Mesendoderm (in vitro differentiated cells): Measurements from ENCODE around the gene LIG1.
A peak's percentile ranks its signal among the peaks of the same experiment; 100 is the strongest.

Experiments used
- DNase-seq: peaks from one replicate; pipeline ENCODE4 v3.0.0; 2013
- H2AK5ac ChIP-seq: 2 replicates; pipeline ENCODE4 v1.6.1; 2013; ENCODE audit warnings: low read length, inconsistent platforms
- H2BK120ac ChIP-seq: 2 replicates; pipeline ENCODE4 v1.6.1; 2013; ENCODE audit warnings: low read depth, mild to moderate bottlenecking, low read length, moderate library complexity, mixed read lengths
- H2BK15ac ChIP-seq: replicated peaks from 2 replicates; pipeline ENCODE4 v1.6.1; 2013; ENCODE audit warnings: low read depth, mild to moderate bottlenecking, moderate library complexity
- H2BK5ac ChIP-seq: 2 replicates; pipeline ENCODE4 v1.6.1; 2013; ENCODE audit warnings: low read length, inconsistent platforms
- H3K18ac ChIP-seq: 2 replicates; pipeline ENCODE4 v1.6.1; 2013; ENCODE audit warnings: mild to moderate bottlenecking, low read length, mixed read lengths
- H3K23ac ChIP-seq: one replicate; pipeline ENCODE4 v1.6.1; 2013; ENCODE audit warnings: low read length
- H3K27ac ChIP-seq: 2 replicates; pipeline ENCODE4 v1.5.1; 2013; ENCODE audit warnings: low read depth, mild to moderate bottlenecking, inconsistent platforms, low read length, moderate library complexity
- H3K27me3 ChIP-seq: 2 replicates; pipeline ENCODE4 v1.6.1; 2013; ENCODE audit warnings: low read length, control low read depth, mild to moderate bottlenecking, inconsistent platforms; ENCODE audit not compliant: insufficient read depth, poor library complexity
- H3K36me3 ChIP-seq: 2 replicates; pipeline ENCODE4 v1.6.1; 2013; ENCODE audit warnings: low read length, inconsistent platforms; ENCODE audit not compliant: control insufficient read depth, insufficient read depth
- H3K4ac ChIP-seq: one replicate; pipeline ENCODE4 v1.6.1; 2013; ENCODE audit warnings: low read depth, mild to moderate bottlenecking, low read length, moderate library complexity
- H3K4me1 ChIP-seq: 2 replicates; pipeline ENCODE4 v1.6.1; 2013; ENCODE audit warnings: low read depth, low read length, inconsistent platforms; ENCODE audit not compliant: control insufficient read depth
- H3K4me2 ChIP-seq: 2 replicates; pipeline ENCODE4 v1.6.1; 2013; ENCODE audit warnings: low read length
- H3K4me3 ChIP-seq: 2 replicates; pipeline ENCODE4 v1.5.1; 2013; ENCODE audit warnings: mild to moderate bottlenecking, low read length
- H3K56ac ChIP-seq: one replicate; pipeline ENCODE4 v1.6.1; 2013; ENCODE audit warnings: low read length
- H3K79me1 ChIP-seq: 2 replicates; pipeline ENCODE4 v1.6.1; 2013; ENCODE audit warnings: low read length, inconsistent platforms
- H3K79me2 ChIP-seq: 2 replicates; pipeline ENCODE4 v1.6.1; 2013; ENCODE audit warnings: mild to moderate bottlenecking, low read length; ENCODE audit not compliant: control insufficient read depth, insufficient read depth
- H3K9ac ChIP-seq: 2 replicates; pipeline ENCODE4 v1.6.1; 2013; ENCODE audit warnings: low read length, inconsistent platforms
- H4K5ac ChIP-seq: one replicate; pipeline ENCODE4 v1.6.1; 2013; ENCODE audit warnings: low read length
- H4K8ac ChIP-seq: one replicate; pipeline ENCODE4 v1.6.1; 2013; ENCODE audit warnings: low read depth, mild to moderate bottlenecking, control low read depth, low read length, moderate library complexity
- WGBS: extraction: QIAGEN DNeasy Blood & Tissue Kit; methylation state at CpG from one replicate; pipeline ENCODE4 v1.1.7; 2013; ENCODE audit warnings: low lambda C conversion rate, missing lambda C conversion rate; ENCODE audit not compliant: insufficient coverage; ENCODE audit errors: extremely low coverage; 5-methylcytosine and 5-hydroxymethylcytosine counted together

Gene LIG1

DNA sequence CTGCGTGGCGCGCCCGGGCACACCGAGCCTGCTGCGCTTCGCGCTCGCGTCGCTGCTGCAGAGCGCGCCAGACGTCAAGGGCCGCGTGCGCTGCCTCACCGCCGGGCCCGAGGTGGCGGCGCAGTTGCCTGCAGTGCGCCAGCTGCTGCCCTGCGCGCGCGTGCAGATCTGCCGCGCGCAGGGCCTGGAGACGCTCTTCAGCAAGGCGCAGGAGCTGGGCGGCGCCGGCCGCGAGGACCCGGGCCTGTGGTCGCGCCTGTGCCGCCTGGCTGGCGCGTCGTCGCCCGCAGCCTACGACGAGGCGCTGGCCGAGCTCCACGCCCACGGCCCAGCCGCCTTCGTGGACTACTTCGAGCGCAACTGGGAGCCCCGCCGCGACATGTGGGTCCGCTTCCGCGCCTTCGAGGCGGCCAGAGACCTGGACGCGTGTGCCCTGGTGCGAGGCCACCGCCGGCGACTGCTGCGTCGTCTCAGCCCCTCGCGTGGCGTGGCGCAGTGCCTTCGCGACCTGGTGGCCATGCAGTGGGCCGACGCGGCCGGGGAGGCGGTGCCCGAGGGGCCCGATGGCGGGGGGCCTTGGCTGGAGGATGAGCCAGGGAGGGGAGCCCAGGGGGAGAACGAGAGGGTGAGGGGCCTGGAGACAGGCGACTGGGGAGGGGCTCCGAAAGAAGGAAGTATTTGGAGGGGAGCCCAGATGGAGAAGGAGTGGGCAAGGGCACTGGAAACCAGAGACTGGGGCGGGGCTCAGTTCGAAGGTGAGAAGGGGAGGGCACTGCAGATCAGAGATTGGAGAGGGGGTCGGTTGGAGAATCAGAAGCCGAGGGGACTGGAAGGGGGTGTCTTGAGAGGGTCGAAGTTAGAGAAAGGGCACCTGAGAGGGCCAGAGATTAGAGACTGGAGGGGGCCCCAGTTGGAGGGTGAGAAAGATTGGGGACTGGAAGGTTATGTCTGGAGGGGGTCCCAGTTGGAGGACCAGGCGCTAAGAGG lies 25.0 kb upstream of the LIG1 start:
- Histone ChIP-seq H3K4me2 (no peak overlapping the region), H4K8ac (no peak overlapping the region), H3K4ac (no peak overlapping the region), H2BK15ac (no peak overlapping the region), H3K23ac (no peak overlapping the region), H2BK5ac (no peak overlapping the region), H3K79me2 (no peaks in the 10 kb centered on the region), H3K4me1 (no peaks in the 10 kb centered on the region), H3K4me3 (no peak overlapping the region), H3K27me3 (no peaks in the 10 kb centered on the region), H3K9ac (no peak overlapping the region), H3K18ac (no peak overlapping the region), H3K36me3 (no peaks in the 10 kb centered on the region), H3K56ac (no peak overlapping the region), H4K5ac (no peak overlapping the region), H2AK5ac (no peak overlapping the region), H2BK120ac (no peak overlapping the region), H3K27ac (no peak overlapping the region), H3K79me1 (no peaks in the 10 kb centered on the region)
- no CpG with 5 or more reads among the region's 95 CpGs for WGBS
- DNase-seq: no peak

DNA sequence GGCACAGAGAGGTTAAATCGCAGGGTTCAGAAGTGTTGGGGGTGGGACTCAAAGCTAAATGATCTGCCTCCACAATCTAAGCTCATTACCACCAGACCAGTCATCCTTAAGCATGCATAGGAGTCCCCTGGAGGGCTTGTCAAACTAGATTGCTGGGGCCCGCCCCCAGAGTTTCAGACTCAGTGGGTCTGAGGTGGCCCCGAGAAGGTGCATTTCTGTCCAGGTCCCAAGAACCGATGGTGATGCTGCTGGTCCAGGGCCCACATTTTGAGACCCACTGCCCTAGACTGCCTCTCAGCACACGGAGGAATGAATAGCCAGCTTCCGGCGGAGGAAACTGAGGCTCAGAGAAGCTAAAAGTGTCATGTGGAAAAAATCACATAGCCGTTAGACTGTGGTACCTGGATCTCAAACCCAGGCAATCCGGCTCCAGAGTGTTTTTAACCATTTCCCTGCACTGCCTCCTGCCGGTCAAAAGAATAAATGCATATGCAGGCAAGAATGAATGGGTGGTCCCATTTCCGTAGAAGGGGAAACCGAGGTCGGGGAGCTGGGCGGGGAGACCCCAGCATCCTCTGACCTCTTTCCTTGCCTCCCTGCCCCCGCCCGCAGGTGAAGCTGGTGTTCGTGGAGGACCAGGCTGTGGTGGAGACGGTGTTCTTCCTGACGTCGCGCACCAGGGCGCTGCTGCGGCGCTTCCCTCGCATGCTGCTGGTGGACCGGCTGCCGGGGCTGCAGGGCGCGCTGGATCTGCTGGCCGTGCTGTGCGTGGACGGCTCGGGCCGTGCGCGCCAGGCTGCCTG lies 24.1 kb upstream of the LIG1 start:
- no peak overlapping the region for H2AK5ac ChIP-seq
- H3K23ac ChIP-seq: no peak overlapping the region
- H4K8ac ChIP-seq: no peak overlapping the region
- H3K27me3 ChIP-seq: no peaks in the 10 kb centered on the region
- H3K27ac ChIP-seq: no peak overlapping the region
- no peak overlapping the region for H3K4me3 ChIP-seq
- H3K79me2 ChIP-seq: no peaks in the 10 kb centered on the region
- no peaks in the 10 kb centered on the region for H3K79me1 ChIP-seq
- peak; percentile 23 for DNase-seq
- H3K4me1 ChIP-seq: no peaks in the 10 kb centered on the region
- no peaks in the 10 kb centered on the region for H3K36me3 ChIP-seq
- no peak overlapping the region for H2BK15ac ChIP-seq
- WGBS: no CpG with 5 or more reads among the region's 36 CpGs
- no peak overlapping the region for H3K4ac ChIP-seq
- no peak overlapping the region for H3K9ac ChIP-seq
- no peak overlapping the region for H3K18ac ChIP-seq
- H2BK120ac ChIP-seq: no peak overlapping the region
- no peak overlapping the region for H3K4me2 ChIP-seq
- H4K5ac ChIP-seq: no peak overlapping the region
- H2BK5ac ChIP-seq: no peak overlapping the region
- H3K56ac ChIP-seq: no peak overlapping the region

DNA sequence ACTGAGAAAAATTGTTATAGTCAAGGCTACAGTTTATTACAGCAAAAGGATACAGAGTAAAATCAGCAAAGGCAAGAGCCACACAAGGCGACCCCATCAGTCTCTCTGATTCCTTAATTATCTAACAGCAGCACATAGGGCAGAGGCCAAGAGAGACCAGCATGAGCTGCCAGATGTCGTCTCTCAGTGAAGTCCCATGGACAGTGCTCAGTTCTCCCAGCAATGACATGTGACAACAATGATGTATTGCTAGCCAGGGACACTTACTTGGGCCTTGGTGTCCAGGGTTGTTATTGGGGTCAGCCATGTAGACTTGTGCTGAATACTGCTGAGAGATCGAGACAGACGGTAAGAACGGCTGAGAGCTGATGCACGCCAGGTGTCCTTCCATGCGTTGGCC lies 22.6 kb upstream of the LIG1 start:
- Histone ChIP-seq H4K8ac (no peak overlapping the region), H3K36me3 (no peaks in the 10 kb centered on the region), H2BK120ac (no peak overlapping the region), H2BK5ac (no peak overlapping the region), H3K23ac (no peak overlapping the region), H4K5ac (no peak overlapping the region), H2AK5ac (no peak overlapping the region), H3K9ac (no peak overlapping the region), H3K56ac (no peak overlapping the region), H3K79me1 (no peaks in the 10 kb centered on the region), H3K27ac (no peak overlapping the region), H3K79me2 (no peaks in the 10 kb centered on the region), H3K4me3 (no peak overlapping the region), H3K27me3 (no peaks in the 10 kb centered on the region), H3K4me2 (no peak overlapping the region), H2BK15ac (no peak overlapping the region), H3K4me1 (no peaks in the 10 kb centered on the region), H3K4ac (no peak overlapping the region), H3K18ac (no peak overlapping the region)
- WGBS: no CpG with 5 or more reads among the region's 7 CpGs
- no peak for DNase-seq

- Histone ChIP-seq H3K56ac (no peak overlapping the region), H3K4me3 (no peak overlapping the region), H2BK5ac (no peak overlapping the region), H3K27ac (no peak overlapping the region), H3K4me2 (no peak overlapping the region), H3K79me2 (no peaks in the 10 kb centered on the region), H3K9ac (no peak overlapping the region), H4K8ac (no peak overlapping the region), H3K36me3 (no peaks in the 10 kb centered on the region), H2AK5ac (no peak overlapping the region), H3K4ac (no peak overlapping the region), H3K18ac (no peak overlapping the region), H3K27me3 (no peaks in the 10 kb centered on the region), H4K5ac (no peak overlapping the region), H3K79me1 (no peaks in the 10 kb centered on the region), H2BK120ac (no peak overlapping the region), H3K23ac (no peak overlapping the region), H3K4me1 (no peaks in the 10 kb centered on the region), H2BK15ac (no peak overlapping the region)
- no CpG with 5 or more reads among the region's 3 CpGs for WGBS
- DNase-seq: no peak
These were observed 20.7 kb upstream of the LIG1 start for GRCh38 chr19:48190885-48191284.

GRCh38 chr19:48190288-48190884 lies 20.2 kb upstream of the LIG1 start:
- WGBS: no CpG with 5 or more reads among the region's 13 CpGs
- Histone ChIP-seq H3K23ac (no peak overlapping the region), H4K8ac (no peak overlapping the region), H3K4me1 (no peaks in the 10 kb centered on the region), H3K56ac (peak overlapping the region; percentile 74), H3K4me3 (no peak overlapping the region), H3K79me2 (no peaks in the 10 kb centered on the region), H2BK5ac (no peak overlapping the region), H2BK120ac (no peak overlapping the region), H3K27me3 (no peaks in the 10 kb centered on the region), H3K36me3 (no peaks in the 10 kb centered on the region), H2BK15ac (no peak overlapping the region), H2AK5ac (no peak overlapping the region), H3K79me1 (no peaks in the 10 kb centered on the region), H3K27ac (no peak overlapping the region), H3K4ac (no peak overlapping the region), H3K9ac (no peak overlapping the region), H4K5ac (no peak overlapping the region), H3K4me2 (no peak overlapping the region), H3K18ac (no peak overlapping the region)
- peak; percentile 99 for DNase-seq
